ENCODE measurements around the gene RFX2.

DNA sequence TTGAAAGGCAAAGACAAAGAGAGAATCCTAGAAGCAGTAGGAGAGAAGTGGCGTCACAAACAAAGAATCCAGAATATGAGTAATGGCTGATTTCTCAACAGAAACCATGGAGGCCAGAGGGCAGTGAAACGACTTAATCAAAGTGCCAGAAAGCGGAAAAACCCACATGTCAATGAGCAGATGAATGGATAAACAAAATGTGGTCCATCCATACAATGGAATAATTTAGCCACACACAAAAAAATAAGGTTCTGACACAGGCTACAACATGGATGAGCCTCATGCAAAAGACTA is 80.1 kb downstream of the RFX2 start:
- TF ChIP-seq, protein P1, sequence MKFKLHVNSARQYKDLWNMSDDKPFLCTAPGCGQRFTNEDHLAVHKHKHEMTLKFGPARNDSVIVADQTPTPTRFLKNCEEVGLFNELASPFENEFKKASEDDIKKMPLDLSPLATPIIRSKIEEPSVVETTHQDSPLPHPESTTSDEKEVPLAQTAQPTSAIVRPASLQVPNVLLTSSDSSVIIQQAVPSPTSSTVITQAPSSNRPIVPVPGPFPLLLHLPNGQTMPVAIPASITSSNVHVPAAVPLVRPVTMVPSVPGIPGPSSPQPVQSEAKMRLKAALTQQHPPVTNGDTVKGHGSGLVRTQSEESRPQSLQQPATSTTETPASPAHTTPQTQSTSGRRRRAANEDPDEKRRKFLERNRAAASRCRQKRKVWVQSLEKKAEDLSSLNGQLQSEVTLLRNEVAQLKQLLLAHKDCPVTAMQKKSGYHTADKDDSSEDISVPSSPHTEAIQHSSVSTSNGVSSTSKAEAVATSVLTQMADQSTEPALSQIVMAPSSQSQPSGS (IDR thresholded peaks at IDR 0.05; ENCODE audit: low read length): no peak
- TF ChIP-seq CHD2 (IDR thresholded peaks at IDR 0.05; ENCODE audit: borderline replicate concordance, low read depth, low read length) (no peak), YY1 (IDR thresholded peaks at IDR 0.05; ENCODE audit: low read depth, low read length) (no peak), CBX5 (IDR thresholded peaks at IDR 0.05; ENCODE audit: low read depth) (no peak), POLR2A (IDR thresholded peaks at IDR 0.05; ENCODE audit: low read depth, low read length) (no peak), EZH2 (IDR thresholded peaks at IDR 0.05; ENCODE audit: borderline replicate concordance, control insufficient read depth, low read depth, low read length) (no peak), ATF7 (IDR thresholded peaks at IDR 0.05; ENCODE audit: low read depth) (no peak), ZNF207 (IDR thresholded peaks at IDR 0.05; ENCODE audit: borderline replicate concordance) (no peak)
- TF ChIP-seq, protein P2, sequence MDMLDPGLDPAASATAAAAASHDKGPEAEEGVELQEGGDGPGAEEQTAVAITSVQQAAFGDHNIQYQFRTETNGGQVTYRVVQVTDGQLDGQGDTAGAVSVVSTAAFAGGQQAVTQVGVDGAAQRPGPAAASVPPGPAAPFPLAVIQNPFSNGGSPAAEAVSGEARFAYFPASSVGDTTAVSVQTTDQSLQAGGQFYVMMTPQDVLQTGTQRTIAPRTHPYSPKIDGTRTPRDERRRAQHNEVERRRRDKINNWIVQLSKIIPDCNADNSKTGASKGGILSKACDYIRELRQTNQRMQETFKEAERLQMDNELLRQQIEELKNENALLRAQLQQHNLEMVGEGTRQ (IDR thresholded peaks at IDR 0.05; ENCODE audit: borderline replicate concordance, low read depth, low read length): no peak
- TF ChIP-seq, protein P3, sequence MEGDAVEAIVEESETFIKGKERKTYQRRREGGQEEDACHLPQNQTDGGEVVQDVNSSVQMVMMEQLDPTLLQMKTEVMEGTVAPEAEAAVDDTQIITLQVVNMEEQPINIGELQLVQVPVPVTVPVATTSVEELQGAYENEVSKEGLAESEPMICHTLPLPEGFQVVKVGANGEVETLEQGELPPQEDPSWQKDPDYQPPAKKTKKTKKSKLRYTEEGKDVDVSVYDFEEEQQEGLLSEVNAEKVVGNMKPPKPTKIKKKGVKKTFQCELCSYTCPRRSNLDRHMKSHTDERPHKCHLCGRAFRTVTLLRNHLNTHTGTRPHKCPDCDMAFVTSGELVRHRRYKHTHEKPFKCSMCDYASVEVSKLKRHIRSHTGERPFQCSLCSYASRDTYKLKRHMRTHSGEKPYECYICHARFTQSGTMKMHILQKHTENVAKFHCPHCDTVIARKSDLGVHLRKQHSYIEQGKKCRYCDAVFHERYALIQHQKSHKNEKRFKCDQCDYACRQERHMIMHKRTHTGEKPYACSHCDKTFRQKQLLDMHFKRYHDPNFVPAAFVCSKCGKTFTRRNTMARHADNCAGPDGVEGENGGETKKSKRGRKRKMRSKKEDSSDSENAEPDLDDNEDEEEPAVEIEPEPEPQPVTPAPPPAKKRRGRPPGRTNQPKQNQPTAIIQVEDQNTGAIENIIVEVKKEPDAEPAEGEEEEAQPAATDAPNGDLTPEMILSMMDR (IDR thresholded peaks at IDR 0.05 in 2 of 3, conservative IDR thresholded peaks at IDR 0.05 in 1 of 3; ENCODE audit: control insufficient read depth in 2 of 3, extremely low read depth in 1 of 3, insufficient read depth in 1 of 3, low read depth in 3 of 3, low read length in 3 of 3): no peak
